Cerebellar cortex (tissue), 1 donor: Measurements from ENCODE around the gene ZBED6.
"Not testable (repeated sequence)": the region's sequence is repeated elsewhere in the genome, so short reads cannot be mapped to it uniquely, and the experiment has no call there.

Experiments
- DNase-seq: peaks from one replicate; pipeline ENCODE4 v3.0.0-alpha.2; 2015; ENCODE audit warnings: low spot score

ZBED6 gene

DNA sequence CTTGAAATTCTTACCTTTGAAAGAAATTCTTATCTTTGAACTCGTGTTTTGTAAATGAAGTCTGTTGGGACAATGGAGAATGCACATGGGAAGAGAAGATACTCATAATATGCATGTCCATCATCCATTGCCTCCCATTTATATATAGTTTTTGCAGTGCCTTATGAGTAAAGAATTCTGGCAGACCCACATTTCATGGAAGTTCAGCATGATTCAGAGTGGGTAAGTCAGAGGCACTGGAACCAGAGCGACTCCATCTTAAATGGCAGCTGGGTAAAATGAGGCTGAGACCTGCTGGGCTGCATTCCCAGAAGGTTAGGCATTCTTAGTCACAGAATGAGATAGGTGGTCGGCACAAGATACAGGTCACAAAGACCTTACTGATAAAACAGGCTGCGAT, 16.6 kb upstream of the ZBED6 start:
- DNase-seq = no peak

- DNase-seq = no peak
Measured at GRCh38 chr1:203781962-203782361, 13.5 kb upstream of the ZBED6 start.

DNA sequence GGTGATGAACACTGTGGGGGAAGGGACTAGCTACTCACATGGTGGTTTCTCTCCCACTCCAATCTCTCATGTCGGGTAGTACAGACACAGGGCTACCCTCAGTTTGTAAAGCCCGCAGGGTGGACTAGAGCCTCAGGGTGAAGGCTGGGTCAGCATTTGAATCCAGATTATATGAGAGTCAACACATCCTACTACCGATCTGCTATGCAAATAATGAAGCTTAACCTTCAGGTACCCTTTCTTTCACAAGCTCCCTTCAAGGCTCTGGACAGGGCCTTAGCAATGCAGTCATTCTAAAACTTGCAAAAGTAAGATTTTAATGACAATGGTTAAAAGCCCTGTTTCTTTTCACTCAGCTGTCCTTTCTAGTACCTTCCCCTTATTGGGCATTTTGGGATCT, 5.5 kb upstream of the ZBED6 start:
- DNase-seq = no peak

- DNase-seq = no peak
Measured at GRCh38 chr1:203791498-203791897, 3.9 kb upstream of the ZBED6 start.

- no peak for DNase-seq
Measured at GRCh38 chr1:203792486-203792885, 2.9 kb upstream of the ZBED6 start.

DNA sequence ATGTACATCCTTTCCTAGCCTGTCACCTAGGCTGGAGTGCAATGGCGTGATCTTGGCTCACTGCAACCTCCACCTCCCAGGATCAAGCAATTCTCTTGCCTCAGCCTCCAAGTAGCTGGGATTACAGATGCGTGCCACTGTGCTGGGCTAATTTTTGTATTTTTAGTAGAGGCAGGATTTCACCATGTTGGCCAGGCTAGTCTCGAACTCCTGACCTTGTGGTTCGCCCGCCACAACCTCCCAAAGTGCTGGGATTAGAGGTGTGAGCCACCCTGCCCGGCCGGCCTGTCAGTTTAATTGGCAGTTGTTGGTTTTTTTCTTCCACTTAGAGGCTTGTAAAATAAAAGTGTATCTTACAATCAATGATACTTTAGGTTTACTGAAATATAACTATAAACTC, 1.9 kb upstream of the ZBED6 start:
- DNase-seq = not testable (repeated sequence)

GRCh38 chr1:203794764-203795440, 521 bp upstream of the ZBED6 start:
- DNase-seq = no peak

GRCh38 chr1:203796236-203796605, 798 bp downstream of the ZBED6 start:
- DNase-seq = peak; percentile 42

GRCh38 chr1:203797216-203797615, 1.8 kb downstream of the ZBED6 start:
- DNase-seq = no peak

- peak; percentile 40 for DNase-seq
Measured at GRCh38 chr1:203797948-203798655, 2.7 kb downstream of the ZBED6 start.

- DNase-seq = no peak
Measured at GRCh38 chr1:203799157-203799556, 3.7 kb downstream of the ZBED6 start.

GRCh38 chr1:203799971-203800370, 4.5 kb downstream of the ZBED6 start:
- DNase-seq = peak; percentile 22

DNA sequence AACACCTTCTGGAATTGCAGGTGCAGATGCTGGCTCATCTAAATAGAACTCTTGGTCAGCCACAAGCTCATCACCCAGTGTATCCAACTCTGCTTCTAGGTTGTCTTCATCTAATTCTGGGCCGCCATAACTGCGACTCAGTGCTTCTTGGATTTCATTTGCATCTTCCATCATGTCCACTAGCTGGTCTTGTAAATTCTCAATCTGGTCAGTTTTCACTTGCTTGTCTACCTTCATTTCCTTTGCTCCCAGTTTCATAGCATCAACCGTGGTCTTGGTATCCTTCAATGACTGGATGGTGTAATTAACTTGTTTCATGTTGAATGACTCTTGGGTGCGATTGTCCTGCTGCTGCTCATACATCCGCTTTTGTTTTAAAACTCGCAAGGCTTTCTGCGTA, 10.3 kb downstream of the ZBED6 start:
- no peak for DNase-seq

GRCh38 chr1:203807196-203807595, 11.8 kb downstream of the ZBED6 start:
- no peak for DNase-seq

DNA sequence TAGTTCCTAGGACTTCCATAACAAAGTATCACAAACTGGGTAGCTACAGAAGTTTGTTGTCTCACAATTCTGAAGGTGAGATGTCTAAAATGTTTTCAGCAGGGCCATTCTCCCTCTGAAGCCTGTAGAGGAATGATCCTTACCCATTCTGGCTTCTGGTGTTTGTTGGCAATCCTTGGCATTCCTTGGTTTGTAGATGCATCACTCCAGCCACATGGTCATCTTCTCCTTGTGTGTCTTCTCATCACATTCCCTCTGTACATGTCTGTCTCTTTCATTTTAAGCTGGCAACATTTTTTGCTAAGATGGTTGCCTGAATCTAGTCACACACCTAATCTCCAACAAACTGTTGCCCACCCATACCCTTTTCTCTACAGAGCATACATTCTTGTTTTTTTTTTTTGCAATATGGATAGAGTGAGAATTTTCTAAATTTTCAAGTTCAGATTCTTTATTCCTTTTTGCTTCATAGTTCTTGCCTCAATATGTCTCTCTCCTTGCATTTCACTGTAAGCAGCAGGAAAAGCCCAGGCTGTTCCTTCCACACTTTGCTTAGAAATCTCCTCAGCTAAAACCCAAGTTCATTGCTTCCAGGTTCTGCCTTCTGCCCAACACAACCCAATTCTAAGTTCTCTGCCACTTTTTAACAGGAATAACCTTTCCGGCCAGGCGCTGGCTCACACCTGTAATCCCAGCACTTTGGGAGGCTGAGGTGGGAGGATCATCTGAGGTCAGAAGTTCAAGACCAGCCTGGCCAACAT, 18.3 kb downstream of the ZBED6 start:
- DNase-seq = no peak

- DNase-seq = no peak
Measured at GRCh38 chr1:203818399-203818798, 23.0 kb downstream of the ZBED6 start.

DNA sequence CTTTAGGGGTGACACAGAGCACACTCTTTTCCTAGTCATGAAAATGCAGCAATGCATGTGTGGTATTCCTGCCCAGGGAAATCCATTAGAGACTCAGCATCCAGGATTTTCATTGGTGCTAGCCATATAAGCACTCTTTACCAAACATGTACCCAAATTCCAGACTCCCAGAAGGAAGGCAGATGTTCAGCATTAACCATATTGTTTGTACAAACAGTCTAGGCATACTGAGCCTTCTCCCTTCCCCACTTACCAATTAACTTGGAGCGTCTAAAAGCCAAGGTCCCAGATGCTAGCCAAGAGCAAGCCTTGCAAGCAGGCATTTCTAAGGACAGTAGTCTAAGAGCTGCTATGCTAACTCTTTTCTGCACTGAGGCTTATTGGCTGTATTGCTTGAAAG, 27.9 kb downstream of the ZBED6 start:
- no peak for DNase-seq

DNA sequence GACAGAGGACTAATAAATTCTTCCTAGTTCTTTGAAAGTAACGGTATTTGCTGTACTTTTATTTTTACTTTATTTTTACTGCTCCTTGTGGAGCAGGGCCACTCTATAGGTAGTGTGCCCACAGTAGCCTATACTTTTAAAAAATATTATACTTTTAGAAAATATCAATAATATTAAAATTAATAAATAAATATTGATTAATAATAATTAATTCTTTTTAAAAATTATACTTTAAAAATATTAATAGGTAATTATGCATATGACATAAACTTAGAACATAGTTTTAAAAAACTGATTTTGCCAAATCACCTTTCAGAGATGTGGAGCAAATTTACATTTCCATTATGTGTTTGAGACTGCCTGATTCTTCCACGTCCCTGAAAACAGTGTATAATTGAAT, 30.8 kb downstream of the ZBED6 start:
- no peak for DNase-seq

DNA sequence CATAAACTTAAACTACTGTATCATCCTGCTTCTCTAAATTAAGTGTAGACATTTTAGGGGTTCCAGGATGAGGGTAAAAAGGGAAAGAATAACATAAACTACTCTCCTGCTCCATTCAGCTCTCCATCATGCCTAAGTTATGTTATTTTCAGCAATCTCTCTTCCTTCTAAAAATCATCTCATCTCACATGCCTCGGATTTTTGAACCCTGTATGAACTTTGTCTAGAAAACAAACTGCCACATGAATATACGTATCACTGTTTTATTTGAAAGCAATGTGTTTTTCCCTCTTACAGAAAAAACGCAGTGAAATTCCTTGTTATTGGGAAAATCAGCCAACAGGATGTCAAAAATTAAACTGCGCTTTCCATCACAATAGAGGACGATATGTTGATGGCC, 32.6 kb downstream of the ZBED6 start:
- no peak for DNase-seq

GRCh38 chr1:203828503-203828902, 33.1 kb downstream of the ZBED6 start:
- no peak for DNase-seq

DNA sequence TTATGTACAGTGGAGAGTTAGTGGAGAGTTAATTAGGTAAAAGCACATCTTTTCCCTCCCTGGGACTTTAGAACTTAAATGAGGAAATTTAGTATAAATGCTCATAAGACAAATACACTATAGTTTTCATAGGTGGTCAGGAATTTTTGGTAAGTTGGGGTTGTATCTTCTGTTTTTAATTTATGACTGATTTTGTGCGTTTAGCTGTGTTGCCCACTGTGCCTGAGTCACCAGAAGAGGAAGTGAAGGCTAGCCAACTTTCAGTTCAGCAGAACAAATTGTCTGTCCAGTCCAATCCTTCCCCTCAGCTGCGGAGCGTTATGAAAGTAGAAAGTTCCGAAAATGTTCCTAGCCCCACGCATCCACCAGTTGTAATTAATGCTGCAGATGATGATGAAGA, 33.8 kb downstream of the ZBED6 start:
- not testable (repeated sequence) for DNase-seq

DNA sequence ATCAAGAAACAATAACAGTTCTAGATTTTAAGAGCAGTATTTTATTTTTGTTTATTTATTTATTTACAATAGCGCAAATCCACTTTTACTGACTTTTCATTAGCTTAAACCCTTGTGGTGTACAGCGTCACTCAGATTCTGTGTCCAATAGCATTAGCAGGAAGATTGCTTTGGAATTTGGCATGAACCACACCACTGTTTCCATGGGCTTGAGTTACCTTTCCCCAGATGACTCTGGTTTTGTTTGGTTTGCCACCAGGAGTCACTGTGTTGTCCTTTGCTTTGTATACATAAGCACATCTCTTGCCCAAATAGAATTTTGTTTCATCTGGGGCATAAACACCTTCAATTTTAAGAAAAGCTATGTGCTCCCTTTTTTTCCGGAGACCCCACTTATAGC, 40.1 kb downstream of the ZBED6 start:
- no peak for DNase-seq

DNA sequence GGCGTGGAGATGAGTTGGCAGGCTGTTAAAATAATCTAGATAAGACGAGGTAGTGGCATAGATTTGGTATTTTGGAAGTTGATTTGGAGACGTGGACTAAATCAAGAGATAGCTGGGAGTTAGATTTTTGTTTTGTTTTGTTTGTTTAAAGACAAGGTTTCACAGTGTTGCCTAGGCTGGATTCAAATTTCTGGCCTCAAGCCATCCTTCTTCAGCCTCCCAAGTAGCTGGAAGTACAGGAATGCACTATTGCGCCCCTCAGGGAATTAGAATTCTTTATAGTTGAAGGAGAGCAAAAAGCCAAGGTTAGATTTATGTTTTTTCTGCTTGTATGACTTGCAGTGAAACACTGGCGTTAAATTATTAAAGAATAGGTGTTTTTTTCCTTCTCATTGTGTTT, 43.7 kb downstream of the ZBED6 start:
- no peak for DNase-seq
